Endodermal cell (in vitro differentiated cells): ENCODE data around the gene CDH23. TPM values are rescaled to one million over a fixed set of nuclear protein-coding genes. Genes with fewer than 3 reads are reported as not detected.

Source experiments
- DNase-seq: peaks from one replicate; pipeline ENCODE4 v3.0.0-alpha.2; 2017
- H3K27ac ChIP-seq: 2 replicates; pipeline ENCODE4 v1.5.1; 2013; ENCODE audit warnings: mild to moderate bottlenecking, low read depth, low read length, moderate library complexity
- H3K27me3 ChIP-seq: 2 replicates; pipeline ENCODE4 v1.6.1; 2013; ENCODE audit warnings: mild to moderate bottlenecking, low read length, moderate library complexity; ENCODE audit not compliant: insufficient read depth, control insufficient read depth, poor library complexity, severe bottlenecking
- H3K36me3 ChIP-seq: 2 replicates; pipeline ENCODE4 v1.7.0; 2013; ENCODE audit warnings: mild to moderate bottlenecking, low read length, moderate library complexity; ENCODE audit not compliant: control insufficient read depth, insufficient read depth
- H3K4me1 ChIP-seq: one replicate; pipeline ENCODE4 v1.7.0; 2013; ENCODE audit warnings: low read length; ENCODE audit not compliant: control insufficient read depth, insufficient read depth
- H3K4me3 ChIP-seq: 2 replicates; pipeline ENCODE4 v1.5.1; 2013; ENCODE audit warnings: mild to moderate bottlenecking, low read length, moderate library complexity
- H3K9ac ChIP-seq: 2 replicates; pipeline ENCODE4 v1.6.1; 2013; ENCODE audit warnings: mild to moderate bottlenecking, low read length, moderate library complexity; ENCODE audit not compliant: poor library complexity, severe bottlenecking; ENCODE audit errors: extremely low read depth
- H3K9me3 ChIP-seq: 2 replicates; pipeline ENCODE4 v1.6.1; 2013; ENCODE audit warnings: mild to moderate bottlenecking, low read length, moderate library complexity; ENCODE audit not compliant: control insufficient read depth
- H3K27ac Mint-ChIP-seq: 2 replicates; pipeline ENCODE4 v1.8.0; 2020; ENCODE audit warnings: mixed read lengths
- H3K27me3 Mint-ChIP-seq: 2 replicates; pipeline ENCODE4 v1.8.0; 2021; ENCODE audit warnings: mild to moderate bottlenecking, mixed read lengths; ENCODE audit not compliant: insufficient read depth
- H3K36me3 Mint-ChIP-seq: 2 replicates; pipeline ENCODE4 v1.8.0; 2020; ENCODE audit warnings: low read depth, mixed read lengths
- H3K4me1 Mint-ChIP-seq: 2 replicates; pipeline ENCODE4 v1.8.0; 2020; ENCODE audit warnings: mixed read lengths
- H3K4me3 Mint-ChIP-seq: 2 replicates; pipeline ENCODE4 v1.8.0; 2020; ENCODE audit warnings: mild to moderate bottlenecking, moderate library complexity, mixed read lengths
- H3K9me3 Mint-ChIP-seq: 2 replicates; pipeline ENCODE4 v1.8.0; 2020; ENCODE audit warnings: mild to moderate bottlenecking, mixed read lengths
- WGBS, 2 experiments: methylation state at CpG; one replicate each; pipeline versions ENCODE4 v1.1.5 to v1.1.7; 2013; ENCODE audit warnings: missing lambda C conversion rate in 2 of 2, mixed read lengths in 1 of 2; ENCODE audit not compliant: insufficient coverage in 1 of 2, insufficient read length in 1 of 2; 5-methylcytosine and 5-hydroxymethylcytosine counted together
- total RNA-seq, 2 donors: library from RNA; stranded (reverse); fragmentation: NEBNext Ultra II Directional in 1 of 2; extraction: Animal tissue kit (Norgen Biotek cat#: 25700) in 1 of 2; gene quantifications; 2 replicates in 1 of 2; 3 replicates in 1 of 2; pipeline ENCODE4 v1.2.1, GENCODE V29; 2021
- TF ChIP-seq, protein P1 (sequence below): fragments of 200-600 bp; sonication (generic); conservative IDR thresholded peaks from 2 replicates; pipeline ENCODE4 v1.5.0; 2021; ENCODE audit warnings: antibody characterized with exemption, mild to moderate bottlenecking

CDH23 gene
- total RNA-seq, 2 donors from 2014 or later: 2.1 to 4.2 TPM

- Mint-ChIP-seq H3K4me1 (no peaks in the 10 kb centered on the region), H3K4me3 (no peak overlapping the region), H3K27me3 (peaks cover 5% of the 10 kb centered on the region), H3K9me3 (no peaks in the 10 kb centered on the region), H3K27ac (no peak overlapping the region), H3K36me3 (no peaks in the 10 kb centered on the region)
- peak; percentile 86 for DNase-seq
- TF ChIP-seq, protein P1, sequence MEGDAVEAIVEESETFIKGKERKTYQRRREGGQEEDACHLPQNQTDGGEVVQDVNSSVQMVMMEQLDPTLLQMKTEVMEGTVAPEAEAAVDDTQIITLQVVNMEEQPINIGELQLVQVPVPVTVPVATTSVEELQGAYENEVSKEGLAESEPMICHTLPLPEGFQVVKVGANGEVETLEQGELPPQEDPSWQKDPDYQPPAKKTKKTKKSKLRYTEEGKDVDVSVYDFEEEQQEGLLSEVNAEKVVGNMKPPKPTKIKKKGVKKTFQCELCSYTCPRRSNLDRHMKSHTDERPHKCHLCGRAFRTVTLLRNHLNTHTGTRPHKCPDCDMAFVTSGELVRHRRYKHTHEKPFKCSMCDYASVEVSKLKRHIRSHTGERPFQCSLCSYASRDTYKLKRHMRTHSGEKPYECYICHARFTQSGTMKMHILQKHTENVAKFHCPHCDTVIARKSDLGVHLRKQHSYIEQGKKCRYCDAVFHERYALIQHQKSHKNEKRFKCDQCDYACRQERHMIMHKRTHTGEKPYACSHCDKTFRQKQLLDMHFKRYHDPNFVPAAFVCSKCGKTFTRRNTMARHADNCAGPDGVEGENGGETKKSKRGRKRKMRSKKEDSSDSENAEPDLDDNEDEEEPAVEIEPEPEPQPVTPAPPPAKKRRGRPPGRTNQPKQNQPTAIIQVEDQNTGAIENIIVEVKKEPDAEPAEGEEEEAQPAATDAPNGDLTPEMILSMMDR: no peak
- 12 to 16% methylated on average over 2 of the region's 2 CpGs for WGBS, 2 experiments
- no peaks in the 10 kb centered on the region for H3K36me3 ChIP-seq
- no peak overlapping the region for H3K27ac ChIP-seq
- no peaks in the 10 kb centered on the region for H3K4me1 ChIP-seq
- no peaks in the 10 kb centered on the region for H3K9me3 ChIP-seq
- no peak overlapping the region for H3K9ac ChIP-seq
- no peaks in the 10 kb centered on the region for H3K27me3 ChIP-seq
- H3K4me3 ChIP-seq: no peak overlapping the region
Measured at GRCh38 chr10:71795248-71795647, 398.5 kb downstream of the CDH23 start.

- WGBS, 2 experiments: 82 to 83% methylated on average over 5 to 7 of the region's 7 CpGs
- Histone ChIP-seq H3K27ac (no peak overlapping the region), H3K4me3 (no peak overlapping the region), H3K4me1 (no peaks in the 10 kb centered on the region), H3K9ac (no peak overlapping the region), H3K36me3 (no peaks in the 10 kb centered on the region), H3K27me3 (no peaks in the 10 kb centered on the region), H3K9me3 (no peaks in the 10 kb centered on the region)
- Mint-ChIP-seq H3K4me1 (no peaks in the 10 kb centered on the region), H3K27ac (no peak overlapping the region), H3K36me3 (no peaks in the 10 kb centered on the region), H3K4me3 (no peak overlapping the region), H3K27me3 (peaks cover 5% of the 10 kb centered on the region), H3K9me3 (no peaks in the 10 kb centered on the region)
- TF ChIP-seq, protein P1: no peak
- DNase-seq: peak; percentile 74
Measured at GRCh38 chr10:71796749-71797405, 400.2 kb downstream of the CDH23 start.

- Histone ChIP-seq H3K4me3 (no peak overlapping the region), H3K9me3 (no peaks in the 10 kb centered on the region), H3K9ac (no peak overlapping the region), H3K4me1 (no peaks in the 10 kb centered on the region), H3K36me3 (no peaks in the 10 kb centered on the region), H3K27me3 (no peaks in the 10 kb centered on the region), H3K27ac (no peak overlapping the region)
- peaks cover 6% of the 10 kb centered on the region for H3K27me3 Mint-ChIP-seq
- no peak overlapping the region for H3K27ac Mint-ChIP-seq
- DNase-seq: no peak
- WGBS, 2 experiments: 83 to 90% methylated on average over 6 to 10 of the region's 10 CpGs
- H3K36me3 Mint-ChIP-seq: no peaks in the 10 kb centered on the region
- TF ChIP-seq, protein P1: no peak
- no peaks in the 10 kb centered on the region for H3K9me3 Mint-ChIP-seq
- H3K4me1 Mint-ChIP-seq: no peaks in the 10 kb centered on the region
- no peak overlapping the region for H3K4me3 Mint-ChIP-seq
Measured at GRCh38 chr10:71797533-71798307, 401.0 kb downstream of the CDH23 start.
